ENCODE measurements around the gene SARS1.

- TF ChIP-seq CTCF (IDR thresholded peaks at IDR 0.05; ENCODE audit: insufficient read depth, low read length) (no peak), GABPA (IDR thresholded peaks at IDR 0.05; ENCODE audit: low read depth) (no peak), SPI1 (IDR thresholded peaks at IDR 0.05; ENCODE audit: borderline replicate concordance, low read depth) (no peak)
Observed at GRCh38 chr1:109170035-109170764, 43.5 kb upstream of the SARS1 start.

All from HL-60 (cell line).